GM12872 (cell line): ENCODE results near the gene CDK2AP2.

ENCODE experiments used
- CTCF ChIP-seq: IDR thresholded peaks from 3 replicates; pipeline ENCODE4 v1.5.1; 2011; ENCODE audit warnings: low read depth, mild to moderate bottlenecking, low read length, moderate library complexity; ENCODE audit not compliant: insufficient read depth

The CDK2AP2 gene

GRCh38 chr11:67494371-67495233 is 13.4 kb downstream of the CDK2AP2 start:
- TF ChIP-seq CTCF: no peak

GRCh38 chr11:67493548-67494370 is 14.2 kb downstream of the CDK2AP2 start:
- TF ChIP-seq CTCF: no peak

- TF ChIP-seq CTCF: no peak
Measured at GRCh38 chr11:67492801-67493547, 15.0 kb downstream of the CDK2AP2 start.

GRCh38 chr11:67492069-67492727 is 15.8 kb downstream of the CDK2AP2 start:
- TF ChIP-seq CTCF: no peak

- no peak for TF ChIP-seq CTCF
Measured at GRCh38 chr11:67491276-67492068, 16.5 kb downstream of the CDK2AP2 start.

GRCh38 chr11:67490727-67491065 is 17.3 kb downstream of the CDK2AP2 start:
- TF ChIP-seq CTCF: no peak
